ENCODE measurements around the gene BCL2.

BCL2 gene

GRCh38 chr18:63157293-63158011, 162.1 kb downstream of the BCL2 start:
- no peak for DNase-seq (ENCODE audit: low read depth in 2 of 2)

GRCh38 chr18:63155910-63156773, 163.4 kb downstream of the BCL2 start:
- no peak for DNase-seq (ENCODE audit: low read depth in 2 of 2)

GRCh38 chr18:63155169-63155852, 164.3 kb downstream of the BCL2 start:
- DNase-seq (ENCODE audit: low read depth in 2 of 2) = peak; percentile 78 to 85

GRCh38 chr18:63154350-63155152, 165.0 kb downstream of the BCL2 start:
- no peak for DNase-seq (ENCODE audit: low read depth in 2 of 2)

DNA sequence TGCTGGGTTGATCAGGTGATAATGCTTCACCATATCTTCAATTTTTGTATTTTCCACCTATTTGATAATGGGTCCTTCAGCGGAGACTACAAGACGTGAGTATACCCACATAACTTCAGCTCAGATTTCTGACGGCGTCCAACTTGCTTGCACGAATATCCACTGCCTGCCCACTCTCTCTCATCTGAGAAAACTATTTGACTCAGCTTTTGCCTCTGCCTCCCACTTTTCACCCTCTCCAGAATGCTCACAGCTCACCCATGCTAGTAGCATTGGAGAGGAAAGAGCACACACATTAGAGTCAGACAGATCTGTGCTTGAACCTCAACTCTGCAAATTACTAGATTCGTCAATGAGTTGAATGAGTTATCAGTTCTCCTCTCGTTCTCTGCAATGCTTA, 166.8 kb downstream of the BCL2 start:
- DNase-seq (ENCODE audit: low read depth in 2 of 2) = no peak

DNA sequence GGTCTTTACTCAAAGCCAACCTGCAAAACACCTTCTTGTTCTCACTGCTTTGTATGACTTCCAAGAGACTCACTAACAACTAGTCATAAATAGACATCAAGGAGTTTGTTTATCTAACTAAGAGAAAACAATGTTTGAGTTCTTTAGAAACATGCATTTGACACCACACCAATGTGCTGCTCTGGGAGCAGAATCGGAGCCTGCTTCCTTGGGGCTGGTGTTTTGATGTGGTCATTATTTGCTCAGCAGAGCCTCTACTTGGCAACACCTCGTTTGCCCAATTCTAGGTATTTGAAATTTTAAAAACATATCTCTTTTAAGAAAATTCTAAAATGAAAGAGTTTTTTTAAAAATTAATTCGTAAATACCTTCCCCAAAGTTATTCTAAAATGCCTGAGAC, 167.5 kb downstream of the BCL2 start:
- no peak for DNase-seq (ENCODE audit: low read depth in 2 of 2)

- no peak for DNase-seq (ENCODE audit: low read depth in 2 of 2)
These were observed 168.0 kb downstream of the BCL2 start for GRCh38 chr18:63151539-63151938.

DNA sequence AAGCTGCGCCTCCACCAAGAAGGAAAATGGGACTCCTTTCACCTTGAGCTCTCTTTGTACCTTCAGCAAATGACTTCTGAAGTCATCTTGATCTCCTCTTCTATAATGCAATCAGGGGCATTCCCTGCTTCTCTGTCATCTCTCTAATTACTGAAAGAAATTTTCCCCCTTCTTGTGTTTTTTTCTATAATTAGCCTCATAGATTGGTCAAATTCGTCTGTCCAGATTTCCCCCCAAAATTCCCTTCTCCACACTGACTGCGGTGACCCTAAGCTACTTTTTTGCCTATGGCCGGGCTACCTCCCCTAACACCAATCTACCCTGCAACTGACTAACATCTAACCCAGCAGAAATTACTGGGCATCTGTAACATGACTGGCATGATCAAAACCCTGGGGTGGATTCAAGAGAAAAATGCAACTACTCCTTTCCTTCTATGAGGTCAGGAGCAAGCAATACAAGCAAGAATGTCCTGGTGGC, 168.6 kb downstream of the BCL2 start:
- DNase-seq (ENCODE audit: low read depth in 2 of 2) = no peak

DNA sequence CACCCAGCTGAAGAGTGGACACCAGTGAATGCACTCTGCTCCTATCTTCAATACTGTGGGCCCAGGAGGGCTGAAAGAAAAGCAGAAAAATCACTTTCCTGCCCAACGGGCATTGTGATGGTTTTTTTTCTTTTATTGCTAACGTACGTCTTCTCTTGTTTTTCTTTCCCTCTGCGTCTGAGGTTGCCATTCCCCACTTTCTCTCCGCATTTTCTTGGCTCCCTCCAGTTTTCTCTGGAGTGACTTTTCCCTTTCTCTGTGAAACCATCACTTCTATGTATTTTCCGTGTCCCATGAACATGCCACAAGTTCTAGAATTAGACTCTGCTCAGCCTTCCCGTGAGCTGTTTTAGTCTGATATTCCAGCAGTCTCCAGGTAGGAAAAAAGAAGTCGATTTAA, 169.2 kb downstream of the BCL2 start:
- no peak for DNase-seq (ENCODE audit: low read depth in 2 of 2)

DNA sequence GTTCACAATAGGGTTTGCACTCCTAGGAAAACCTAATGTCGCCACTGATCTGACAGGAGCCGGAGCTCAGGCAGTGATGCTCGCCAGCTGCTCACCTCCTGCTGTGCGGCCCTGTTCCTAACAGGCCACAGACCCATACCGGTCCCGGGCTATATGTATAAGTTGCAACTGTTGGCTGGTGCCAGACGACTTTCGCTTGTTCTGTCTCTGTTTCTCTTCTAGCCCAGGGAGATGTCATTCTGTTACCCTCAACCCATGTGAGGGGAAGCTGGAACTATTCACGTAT, 170.3 kb downstream of the BCL2 start:
- DNase-seq (ENCODE audit: low read depth in 2 of 2) = no peak

DNA sequence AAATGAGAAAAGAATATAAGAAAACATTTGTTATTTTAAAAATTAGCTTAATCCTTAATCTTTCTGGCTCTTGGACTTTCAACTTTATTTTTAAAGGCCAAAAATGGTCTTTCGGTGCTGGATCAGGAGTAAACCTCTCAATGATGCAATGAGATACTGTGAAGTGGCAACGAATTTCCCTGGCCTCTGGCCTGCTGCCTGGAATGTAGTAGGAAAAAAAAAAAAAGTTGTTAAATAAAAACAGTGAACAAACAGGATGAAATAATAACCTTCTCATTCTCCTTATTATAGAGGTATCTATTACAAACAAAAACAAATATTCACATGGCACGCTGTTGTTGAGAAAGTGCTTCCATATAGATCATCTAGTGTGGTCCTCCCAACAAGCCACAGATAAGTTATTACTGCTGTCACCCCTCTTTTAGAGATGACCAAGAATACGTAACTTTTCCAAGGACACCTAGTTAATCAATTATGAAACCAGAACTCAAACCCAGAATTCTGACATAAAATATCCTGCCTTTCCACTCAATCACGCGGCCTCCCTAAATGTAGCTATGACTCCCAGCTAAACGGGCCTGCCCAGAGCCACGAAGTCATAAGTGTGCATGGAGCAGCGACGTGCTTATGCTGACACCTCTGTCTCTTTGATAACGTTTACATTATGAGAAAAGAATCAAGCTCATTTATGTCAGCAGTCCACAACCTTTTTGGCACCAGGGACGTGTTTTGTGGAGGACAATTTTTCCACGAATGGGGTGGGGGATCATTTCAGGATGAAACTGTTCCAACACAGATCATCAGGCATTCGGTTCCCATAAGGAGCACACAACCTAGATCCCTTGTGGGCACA, 170.9 kb downstream of the BCL2 start:
- DNase-seq (ENCODE audit: low read depth in 2 of 2) = no peak

GRCh38 chr18:63147973-63148372, 171.6 kb downstream of the BCL2 start:
- DNase-seq (ENCODE audit: low read depth in 2 of 2) = no peak

GRCh38 chr18:63146828-63147409, 172.7 kb downstream of the BCL2 start:
- DNase-seq (ENCODE audit: low read depth in 2 of 2) = no peak

- DNase-seq (ENCODE audit: low read depth in 2 of 2) = no peak
These were observed 173.6 kb downstream of the BCL2 start for GRCh38 chr18:63145851-63146555.

DNA sequence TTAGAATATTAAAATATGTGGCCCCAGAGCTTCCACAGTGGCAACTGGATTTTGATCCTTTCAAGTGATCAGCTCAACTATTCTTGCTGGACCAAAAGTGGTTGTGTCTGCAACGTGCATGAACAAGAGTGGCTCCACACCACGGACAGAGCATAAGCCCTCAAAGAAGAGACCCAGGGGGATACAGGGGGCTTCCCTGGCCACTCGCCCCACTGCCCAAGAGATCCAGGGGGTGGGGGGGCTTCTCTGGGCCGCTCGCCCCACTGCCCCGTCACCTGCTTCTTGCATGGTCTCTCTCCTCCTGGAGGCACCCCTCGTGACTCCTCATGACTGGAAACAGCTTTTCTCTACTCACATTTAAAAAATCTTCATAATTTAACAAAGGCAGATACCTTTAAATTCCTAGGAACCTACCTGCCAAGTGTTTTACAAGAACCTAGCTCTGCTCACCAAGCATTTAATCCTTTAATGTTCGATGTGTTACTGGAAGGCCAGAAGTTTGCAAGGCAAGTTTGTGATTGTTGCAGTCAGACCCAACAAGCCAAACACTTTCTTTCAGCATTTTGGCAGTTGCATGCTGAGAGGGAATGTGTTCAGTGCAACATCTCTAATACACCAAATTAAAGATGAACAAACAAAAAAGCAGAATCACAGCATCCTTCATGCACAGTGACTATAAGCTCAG, 174.3 kb downstream of the BCL2 start:
- DNase-seq (ENCODE audit: low read depth in 2 of 2) = no peak

- no peak for DNase-seq (ENCODE audit: low read depth in 2 of 2)
These were observed 174.8 kb downstream of the BCL2 start for GRCh38 chr18:63144748-63145147.

GRCh38 chr18:63143330-63143771, 176.2 kb downstream of the BCL2 start:
- no peak for DNase-seq (ENCODE audit: low read depth in 2 of 2)

- DNase-seq (ENCODE audit: low read depth in 2 of 2) = no peak
These were observed 176.9 kb downstream of the BCL2 start for GRCh38 chr18:63142594-63143225.

- no peak for DNase-seq (ENCODE audit: low read depth in 2 of 2)
These were observed 177.8 kb downstream of the BCL2 start for GRCh38 chr18:63141778-63142176.
